Measurements from ENCODE around the gene DOLPP1. TPM values are rescaled to one million over a fixed set of nuclear protein-coding genes. Genes with fewer than 3 reads are reported as not detected.

DOLPP1 gene
- polyA plus RNA-seq, 3 donors = 18.2 to 23.3 (median 23.0) TPM

GRCh38 chr9:129059796-129060785 lies 20.8 kb upstream of the DOLPP1 start:
- no peak for DNase-seq

DNA sequence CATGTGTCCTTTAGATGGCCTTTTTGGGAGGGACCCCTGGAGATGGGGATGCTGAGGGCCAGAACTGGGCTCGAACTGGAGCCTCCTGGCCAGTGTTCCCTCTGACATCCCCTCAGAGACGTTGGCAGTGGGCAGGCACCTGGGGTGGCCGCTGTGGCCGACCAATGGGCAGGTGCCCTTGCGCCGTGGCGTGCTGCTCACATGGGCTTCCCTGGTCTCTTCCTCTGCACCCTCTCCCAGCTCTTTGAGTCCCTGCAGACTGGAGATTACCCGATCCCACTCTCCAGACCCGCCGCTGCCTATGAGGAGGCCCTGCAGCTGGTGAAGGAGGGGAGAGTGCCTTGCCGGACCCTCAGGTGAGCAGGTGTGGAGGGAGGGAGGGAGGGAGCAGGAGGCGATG lies 19.9 kb upstream of the DOLPP1 start:
- DNase-seq = no peak

DNA sequence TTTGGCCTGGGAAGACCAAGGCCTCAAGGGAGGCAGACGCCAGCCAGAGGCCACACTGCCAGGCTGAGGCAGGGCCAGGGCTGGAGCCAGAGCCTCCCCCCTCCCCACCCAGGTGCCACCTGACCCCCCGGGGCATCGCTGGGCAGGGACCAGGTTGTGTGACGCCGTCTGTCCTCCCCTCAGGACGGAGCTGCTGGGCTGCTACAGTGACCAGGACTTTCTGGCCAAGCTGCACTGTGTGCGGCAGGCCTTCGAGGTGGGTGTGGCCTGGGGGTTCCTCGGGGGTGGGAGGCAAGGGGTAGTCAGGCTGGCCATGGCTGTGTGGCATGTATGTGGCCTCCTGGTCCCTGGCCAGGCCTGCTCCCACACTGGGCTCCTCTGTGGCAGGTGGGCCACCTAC lies 17.9 kb upstream of the DOLPP1 start:
- no peak for DNase-seq

GRCh38 chr9:129064499-129064908 lies 16.4 kb upstream of the DOLPP1 start:
- no peak for DNase-seq

GRCh38 chr9:129068110-129068509 lies 12.8 kb upstream of the DOLPP1 start:
- no peak for DNase-seq

DNA sequence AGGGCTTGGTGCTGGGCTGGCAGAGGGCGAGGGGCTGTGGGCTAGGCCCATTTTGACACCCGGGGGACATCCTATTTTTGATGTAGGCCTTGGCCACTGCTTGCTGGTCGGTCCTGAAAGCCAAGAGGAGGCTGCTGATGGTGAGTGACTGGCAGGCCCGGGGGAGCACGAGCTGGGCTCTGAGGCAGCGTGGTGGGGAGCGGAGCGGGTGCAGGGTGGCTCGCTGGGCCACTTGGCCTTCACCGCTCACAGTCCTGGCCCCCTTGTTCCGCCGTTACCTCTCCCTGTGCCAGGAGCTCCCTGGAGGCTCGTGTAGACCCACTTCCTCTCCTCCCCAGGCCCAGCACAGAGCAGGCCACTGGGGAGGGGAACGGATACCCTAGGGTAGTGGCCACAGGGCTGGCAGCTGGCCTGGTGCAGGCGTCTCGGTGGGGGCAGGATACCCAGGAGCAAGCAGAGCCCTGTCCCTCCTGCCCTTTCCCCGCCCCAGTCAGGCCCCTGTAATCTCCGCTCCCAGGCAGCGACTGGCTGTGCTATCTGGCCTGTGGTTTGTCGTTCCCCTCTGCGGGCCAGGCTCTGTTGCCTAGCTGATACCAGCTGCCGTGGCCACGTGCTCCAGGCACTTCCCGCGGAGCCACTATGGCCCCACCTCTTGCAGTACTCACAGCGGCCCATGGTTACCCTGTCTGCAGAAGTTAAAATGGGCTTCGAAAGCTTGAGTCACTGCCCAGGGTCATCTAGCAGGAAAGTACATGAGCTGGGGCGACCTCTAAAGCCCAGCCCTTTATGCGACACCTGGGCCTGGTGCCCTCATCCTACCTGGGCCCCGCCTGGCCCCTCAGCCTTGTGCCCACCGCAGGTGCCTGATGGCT lies 11.7 kb upstream of the DOLPP1 start:
- no peak for DNase-seq

DNA sequence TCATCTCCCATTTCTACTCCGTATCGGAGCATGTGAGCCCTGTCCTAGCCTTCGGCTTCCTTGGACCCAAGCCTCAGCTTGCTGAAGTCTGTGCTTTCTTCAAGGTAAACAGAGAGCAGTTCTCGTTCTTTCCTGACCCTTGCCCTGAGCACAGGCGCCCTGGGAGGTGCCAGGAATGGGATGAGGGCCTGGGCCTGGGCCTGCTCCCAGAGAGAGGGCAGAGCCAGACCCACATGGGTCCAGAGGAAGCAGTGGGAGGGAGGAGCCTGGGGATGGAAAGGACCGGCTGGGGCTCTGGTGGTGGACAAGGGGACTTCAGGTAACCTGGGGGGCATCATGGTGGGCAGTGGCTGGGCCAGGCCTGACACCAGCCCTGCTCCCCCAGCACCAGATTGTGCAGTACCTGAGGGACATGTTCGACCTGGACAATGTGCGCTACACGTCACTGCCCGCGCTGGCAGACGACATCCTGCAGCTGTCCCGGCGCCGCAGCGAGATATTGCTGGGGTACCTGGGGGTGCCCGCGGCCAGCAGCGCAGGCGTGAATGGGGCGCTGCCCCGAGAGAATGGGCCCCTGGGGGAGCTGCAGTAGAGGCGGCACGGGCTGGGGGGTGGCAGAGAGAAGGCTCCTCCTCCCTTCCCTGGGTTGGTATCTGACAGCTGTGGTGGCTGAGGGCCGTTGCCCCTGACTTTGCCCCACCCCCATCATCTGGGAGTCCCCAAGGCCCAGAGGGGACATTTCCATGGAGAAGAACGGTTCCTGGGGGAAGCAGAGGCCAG lies 10.9 kb upstream of the DOLPP1 start:
- no peak for DNase-seq

- no peak for DNase-seq
These were observed 10.0 kb upstream of the DOLPP1 start for GRCh38 chr9:129070696-129071525.

GRCh38 chr9:129071526-129072126 lies 9.3 kb upstream of the DOLPP1 start:
- DNase-seq = no peak

GRCh38 chr9:129072171-129072570 lies 8.7 kb upstream of the DOLPP1 start:
- DNase-seq = no peak

DNA sequence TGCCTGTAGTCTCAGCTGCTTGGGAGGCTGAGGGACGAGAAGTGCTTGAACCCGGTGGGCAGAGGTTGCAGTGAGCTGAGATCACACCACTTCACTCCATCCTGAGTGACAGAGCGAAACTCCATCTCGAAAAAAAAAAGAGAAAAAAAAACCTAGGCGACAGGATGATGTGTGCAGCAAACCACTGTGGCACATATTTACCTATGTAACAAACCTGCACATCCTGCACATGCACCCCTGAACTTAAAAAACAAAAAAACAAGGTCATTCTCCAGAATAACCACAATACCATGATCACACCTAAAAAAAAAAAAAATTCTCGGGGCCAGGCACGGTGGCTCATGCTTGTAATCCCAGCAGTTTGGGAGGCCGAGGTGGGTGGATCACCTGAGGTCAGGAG lies 7.5 kb upstream of the DOLPP1 start:
- DNase-seq = no peak

DNA sequence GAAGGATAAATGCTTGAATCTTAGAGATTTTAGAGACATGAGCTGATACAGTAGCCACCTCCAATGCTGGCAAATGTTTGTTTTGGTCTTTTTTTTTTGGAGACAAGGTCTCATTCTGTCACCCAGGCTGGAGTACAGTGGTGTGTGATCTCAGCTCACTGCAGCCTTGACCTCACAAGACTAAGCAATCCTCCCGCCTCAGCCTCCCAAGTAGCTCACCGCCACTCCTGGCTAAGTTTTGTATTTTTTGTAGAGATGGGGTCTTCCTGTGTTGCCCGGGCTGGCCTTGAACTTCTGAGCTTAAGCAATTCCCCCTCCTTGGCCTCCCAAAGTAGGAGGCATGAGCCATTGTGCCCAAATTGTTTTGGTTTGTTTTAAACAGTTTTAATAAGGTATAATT lies 6.8 kb upstream of the DOLPP1 start:
- no peak for DNase-seq

DNA sequence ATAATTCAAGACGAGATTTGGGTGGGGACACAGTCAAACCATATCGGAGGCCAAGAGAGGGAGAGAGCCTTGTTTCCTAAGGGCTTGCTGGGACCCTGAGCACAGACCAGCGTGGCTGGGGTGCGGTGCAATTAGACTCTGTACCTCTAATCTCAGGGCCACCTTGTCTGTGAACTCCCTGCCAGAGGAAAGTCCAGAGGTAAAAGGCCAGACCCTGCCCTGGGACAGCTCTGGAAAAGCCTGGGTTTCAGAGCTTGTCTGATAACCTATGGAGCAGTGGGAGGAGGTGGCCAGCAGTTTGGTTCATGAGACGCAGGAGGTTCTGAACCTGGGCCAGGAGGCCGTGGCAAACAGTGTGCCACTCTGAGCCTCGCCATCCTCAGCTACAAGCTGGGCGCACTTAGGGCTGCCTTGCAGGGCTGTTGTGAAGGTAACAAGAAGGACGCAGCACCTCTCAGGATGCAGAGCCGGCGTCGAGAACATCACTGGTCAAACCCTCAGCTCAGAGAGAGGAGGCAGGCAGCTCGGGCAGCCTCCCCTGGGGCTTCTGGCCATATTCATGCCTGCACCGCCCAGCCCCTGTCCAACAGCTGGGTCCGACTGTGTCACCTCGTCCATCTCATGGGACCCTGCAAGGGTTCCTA lies 4.8 kb upstream of the DOLPP1 start:
- no peak for DNase-seq

DNA sequence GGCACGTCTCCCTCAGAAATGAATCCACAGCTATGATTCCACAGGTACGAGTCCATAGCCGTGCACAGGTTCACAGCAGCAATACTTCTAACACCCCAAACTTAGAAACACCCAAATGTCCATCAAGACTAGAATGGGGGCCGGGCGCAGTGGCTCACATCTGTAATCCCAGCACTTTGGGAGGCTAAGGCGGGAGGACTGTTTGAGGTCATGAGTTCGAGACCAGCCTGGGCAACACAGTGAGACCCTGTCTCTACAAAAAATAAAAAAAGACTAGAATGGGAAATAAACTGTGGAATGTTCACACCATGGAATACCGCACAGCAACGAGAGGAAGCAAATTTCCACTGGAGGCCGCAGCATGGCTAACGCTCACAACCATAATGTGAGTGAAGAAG lies 4.3 kb upstream of the DOLPP1 start:
- DNase-seq = no peak

GRCh38 chr9:129077236-129077635 lies 3.7 kb upstream of the DOLPP1 start:
- DNase-seq = no peak

- no peak for DNase-seq
These were observed 2.0 kb upstream of the DOLPP1 start for GRCh38 chr9:129078691-129079503.

GRCh38 chr9:129079829-129080228 lies 1.1 kb upstream of the DOLPP1 start:
- DNase-seq = no peak

- no peak for DNase-seq
These were observed 662 bp upstream of the DOLPP1 start for GRCh38 chr9:129080298-129080600.

GRCh38 chr9:129081388-129081904 lies 535 bp downstream of the DOLPP1 start:
- DNase-seq = no peak
